CD4-positive, alpha-beta T cell treated with Interleukin-6 for 4 hours (primary cell): ENCODE data around the gene FBXO47.
"Not testable (repeated sequence)": the region's sequence is repeated elsewhere in the genome, so short reads cannot be mapped to it uniquely, and the experiment has no call there.

Experiments
- DNase-seq: peaks from one replicate; pipeline ENCODE4 v3.0.0-alpha.2; 2020; ENCODE audit warnings: mixed read lengths

FBXO47 gene

GRCh38 chr17:38978180-38978579 is 11.0 kb upstream of the FBXO47 start:
- no peak for DNase-seq

GRCh38 chr17:38976187-38976551 is 9.0 kb upstream of the FBXO47 start:
- not testable (repeated sequence) for DNase-seq

GRCh38 chr17:38970804-38971203 is 3.6 kb upstream of the FBXO47 start:
- DNase-seq: no peak

GRCh38 chr17:38970128-38970527 is 2.9 kb upstream of the FBXO47 start:
- DNase-seq: no peak

GRCh38 chr17:38969281-38969680 is 2.1 kb upstream of the FBXO47 start:
- no peak for DNase-seq

- DNase-seq: no peak
These were observed 5.8 kb downstream of the FBXO47 start for GRCh38 chr17:38961413-38961812.

- DNase-seq: no peak
These were observed 6.8 kb downstream of the FBXO47 start for GRCh38 chr17:38960402-38960801.

GRCh38 chr17:38959508-38959907 is 7.7 kb downstream of the FBXO47 start:
- no peak for DNase-seq

- DNase-seq: no peak
These were observed 8.4 kb downstream of the FBXO47 start for GRCh38 chr17:38958756-38959155.

- no peak for DNase-seq
These were observed 8.9 kb downstream of the FBXO47 start for GRCh38 chr17:38958326-38958725.

- not testable (repeated sequence) for DNase-seq
These were observed 13.4 kb downstream of the FBXO47 start for GRCh38 chr17:38953800-38954199.

- no peak for DNase-seq
These were observed 20.0 kb downstream of the FBXO47 start for GRCh38 chr17:38947189-38947588.

- DNase-seq: no peak
These were observed 23.6 kb downstream of the FBXO47 start for GRCh38 chr17:38943607-38944006.

- DNase-seq: no peak
These were observed 24.4 kb downstream of the FBXO47 start for GRCh38 chr17:38942696-38943334.

GRCh38 chr17:38940404-38940803 is 26.8 kb downstream of the FBXO47 start:
- DNase-seq: no peak

GRCh38 chr17:38939987-38940386 is 27.2 kb downstream of the FBXO47 start:
- no peak for DNase-seq

GRCh38 chr17:38933962-38934361 is 33.2 kb downstream of the FBXO47 start:
- not testable (repeated sequence) for DNase-seq

- not testable (repeated sequence) for DNase-seq
These were observed 36.4 kb downstream of the FBXO47 start for GRCh38 chr17:38930782-38931181.

- DNase-seq: no peak
These were observed 40.7 kb downstream of the FBXO47 start for GRCh38 chr17:38926293-38927070.

- peak; percentile 75 for DNase-seq
These were observed 41.8 kb downstream of the FBXO47 start, which contains the start of gene LASP1NB for GRCh38 chr17:38925263-38925995. Gene LASP1NB (plus strand): TSS chr17:38925614.

- no peak for DNase-seq
These were observed 44.5 kb downstream of the FBXO47 start for GRCh38 chr17:38922538-38923297.

- no peak for DNase-seq
These were observed 45.3 kb downstream of the FBXO47 start for GRCh38 chr17:38921756-38922411.
